Right lobe of liver (tissue), 4 donors: Measurements from ENCODE around the gene DAP.

Source experiments
- POLR2A ChIP-seq: fragments of 450-650 bp; IDR thresholded peaks from one replicate; pipeline ENCODE4 v1.6.1; 2017; ENCODE audit warnings: antibody characterized with exemption, mild to moderate bottlenecking
- TF ChIP-seq, protein P1 (sequence below), 4 donors: fragments of 200-600 bp in 3 of 4; fragments of 450-650 bp in 1 of 4; IDR thresholded peaks; one replicate each; pipeline versions ENCODE4 v1.5.1 to v1.8.0; 2016 to 2022; ENCODE audit warnings: antibody characterized with exemption in 4 of 4, mild to moderate bottlenecking in 2 of 4
- donor health status: DM: no; HTN: no; CAD: no.
- donor health status: DM: no; HTN: no; CAD: no.
- donor health status: DM: no; HTN: yes; CAD: no.

DNA sequence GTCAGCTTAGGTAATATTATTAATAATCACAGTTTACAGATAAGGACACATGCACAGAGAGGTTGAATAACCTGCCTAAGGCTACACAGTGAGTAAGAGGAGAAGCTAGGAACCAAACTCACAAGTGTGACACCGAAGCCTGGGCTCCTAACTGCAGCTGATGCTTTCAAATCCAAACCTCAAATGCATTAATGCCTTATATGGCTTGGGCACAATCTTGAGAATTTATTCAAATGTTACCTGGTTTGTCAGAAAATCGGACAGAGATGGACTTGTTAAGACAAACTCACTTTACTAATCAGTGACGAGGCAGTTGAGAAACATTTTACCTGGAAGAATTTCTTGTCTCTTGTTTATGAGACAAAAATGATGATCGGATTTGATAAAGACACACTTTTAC lies 54.7 kb downstream of the DAP start:
- TF ChIP-seq, protein P1, sequence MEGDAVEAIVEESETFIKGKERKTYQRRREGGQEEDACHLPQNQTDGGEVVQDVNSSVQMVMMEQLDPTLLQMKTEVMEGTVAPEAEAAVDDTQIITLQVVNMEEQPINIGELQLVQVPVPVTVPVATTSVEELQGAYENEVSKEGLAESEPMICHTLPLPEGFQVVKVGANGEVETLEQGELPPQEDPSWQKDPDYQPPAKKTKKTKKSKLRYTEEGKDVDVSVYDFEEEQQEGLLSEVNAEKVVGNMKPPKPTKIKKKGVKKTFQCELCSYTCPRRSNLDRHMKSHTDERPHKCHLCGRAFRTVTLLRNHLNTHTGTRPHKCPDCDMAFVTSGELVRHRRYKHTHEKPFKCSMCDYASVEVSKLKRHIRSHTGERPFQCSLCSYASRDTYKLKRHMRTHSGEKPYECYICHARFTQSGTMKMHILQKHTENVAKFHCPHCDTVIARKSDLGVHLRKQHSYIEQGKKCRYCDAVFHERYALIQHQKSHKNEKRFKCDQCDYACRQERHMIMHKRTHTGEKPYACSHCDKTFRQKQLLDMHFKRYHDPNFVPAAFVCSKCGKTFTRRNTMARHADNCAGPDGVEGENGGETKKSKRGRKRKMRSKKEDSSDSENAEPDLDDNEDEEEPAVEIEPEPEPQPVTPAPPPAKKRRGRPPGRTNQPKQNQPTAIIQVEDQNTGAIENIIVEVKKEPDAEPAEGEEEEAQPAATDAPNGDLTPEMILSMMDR (IDR thresholded peaks at IDR 0.05) = no peak
- TF ChIP-seq POLR2A = no peak
